Measurements from ENCODE around the gene ANXA8.
"Not testable (repeated sequence)": the region's sequence is repeated elsewhere in the genome, so short reads cannot be mapped to it uniquely, and the experiment has no call there.

Gene ANXA8, protein sequence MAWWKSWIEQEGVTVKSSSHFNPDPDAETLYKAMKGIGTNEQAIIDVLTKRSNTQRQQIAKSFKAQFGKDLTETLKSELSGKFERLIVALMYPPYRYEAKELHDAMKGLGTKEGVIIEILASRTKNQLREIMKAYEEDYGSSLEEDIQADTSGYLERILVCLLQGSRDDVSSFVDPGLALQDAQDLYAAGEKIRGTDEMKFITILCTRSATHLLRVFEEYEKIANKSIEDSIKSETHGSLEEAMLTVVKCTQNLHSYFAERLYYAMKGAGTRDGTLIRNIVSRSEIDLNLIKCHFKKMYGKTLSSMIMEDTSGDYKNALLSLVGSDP

DNA sequence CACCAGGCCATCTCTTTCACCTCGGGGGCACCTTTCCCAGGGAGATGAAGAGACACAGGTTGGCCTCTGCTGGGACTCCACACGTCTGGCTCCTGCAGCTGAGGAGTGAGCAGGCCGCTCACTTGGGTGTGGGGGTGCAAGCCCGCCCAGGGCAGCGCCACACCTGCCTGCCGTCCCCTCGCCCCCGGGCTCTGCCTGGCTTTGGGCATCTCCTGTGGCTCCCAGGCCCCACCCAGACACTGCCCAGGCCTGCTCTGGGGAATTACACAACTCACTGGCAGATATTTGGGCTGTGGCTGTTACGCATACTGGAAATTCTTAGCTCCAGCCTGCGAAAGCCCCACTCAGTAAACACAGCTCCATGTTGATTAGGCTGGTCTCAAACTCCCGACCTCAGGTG lies at the start of gene ANXA8:
TSS of gene ANXA8 (minus strand) at position 193 of the 400 bp plus-strand sequence. CDS start at position 11, 182 bp downstream.
- H3K4me3 ChIP-seq (ENCODE audit: low read depth in 1 of 2, low read length in 1 of 2); H3K27ac ChIP-seq; H3K4me1 ChIP-seq (ENCODE audit: control insufficient read depth in 1 of 2, insufficient read depth in 1 of 2, low read depth in 1 of 2, low read length in 1 of 2): not testable (repeated sequence)

DNA sequence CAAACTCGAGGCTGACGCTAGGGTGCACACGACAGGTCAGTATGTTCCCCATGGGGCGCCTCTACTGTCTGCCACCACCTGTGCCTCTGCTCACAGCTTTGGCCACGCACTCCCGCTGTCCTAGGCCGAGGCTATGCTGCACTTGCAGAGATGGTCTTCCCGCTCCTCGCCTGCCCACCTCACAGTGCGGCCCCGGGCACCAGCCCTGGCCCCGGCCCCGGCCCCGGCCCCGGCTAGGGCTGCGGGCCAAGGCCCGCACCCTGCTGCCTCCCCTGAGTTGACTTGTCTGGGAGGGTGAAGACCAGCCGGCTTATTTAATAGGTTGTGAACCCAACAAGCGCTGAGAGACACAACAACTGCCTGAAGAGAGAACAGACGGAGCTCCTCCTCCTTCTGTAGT lies 39.6 kb upstream of the ANXA8 start, which contains the start of gene AGAP9:
TSS of gene AGAP9 (minus strand) at position 164 of the 400 bp plus-strand sequence. CDS start at position 52, 112 bp downstream.
- H3K36me3 ChIP-seq; H3K4me3 ChIP-seq (ENCODE audit: low read depth in 1 of 2, low read length in 1 of 2); H3K9me3 ChIP-seq; H3K27me3 ChIP-seq; H3K27ac ChIP-seq; H3K4me1 ChIP-seq (ENCODE audit: control insufficient read depth in 1 of 2, insufficient read depth in 1 of 2, low read depth in 1 of 2, low read length in 1 of 2): not testable (repeated sequence)

More for the DNA sequence above, at the start of gene ANXA8:
- H3K27me3 ChIP-seq, H3K36me3 ChIP-seq, H3K9me3 ChIP-seq: not testable (repeated sequence)

DNA sequence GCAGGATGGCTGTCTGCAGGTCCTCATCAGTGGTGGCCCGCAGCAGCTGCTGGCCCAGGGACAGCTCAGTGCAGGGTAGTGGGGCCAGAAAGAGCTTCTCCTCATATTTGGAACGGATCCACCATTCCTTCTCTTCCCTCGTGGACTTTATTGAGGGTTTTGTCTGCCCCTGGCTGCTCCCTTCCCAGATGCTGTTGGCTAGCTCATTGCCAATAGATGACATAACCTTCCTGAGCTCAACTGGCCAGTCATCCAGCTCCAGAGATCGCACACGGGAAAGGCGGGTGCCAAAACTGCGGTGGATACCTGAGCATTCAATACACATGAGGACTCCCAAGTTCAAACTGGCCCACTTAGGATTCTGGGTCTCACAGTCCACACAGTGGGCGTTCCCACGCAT lies 18.4 kb upstream of the ANXA8 start:
- H3K27ac ChIP-seq; H3K9me3 ChIP-seq; H3K4me3 ChIP-seq (ENCODE audit: low read depth in 1 of 2, low read length in 1 of 2); H3K4me1 ChIP-seq (ENCODE audit: control insufficient read depth in 1 of 2, insufficient read depth in 1 of 2, low read depth in 1 of 2, low read length in 1 of 2); H3K27me3 ChIP-seq; H3K36me3 ChIP-seq: not testable (repeated sequence)

DNA sequence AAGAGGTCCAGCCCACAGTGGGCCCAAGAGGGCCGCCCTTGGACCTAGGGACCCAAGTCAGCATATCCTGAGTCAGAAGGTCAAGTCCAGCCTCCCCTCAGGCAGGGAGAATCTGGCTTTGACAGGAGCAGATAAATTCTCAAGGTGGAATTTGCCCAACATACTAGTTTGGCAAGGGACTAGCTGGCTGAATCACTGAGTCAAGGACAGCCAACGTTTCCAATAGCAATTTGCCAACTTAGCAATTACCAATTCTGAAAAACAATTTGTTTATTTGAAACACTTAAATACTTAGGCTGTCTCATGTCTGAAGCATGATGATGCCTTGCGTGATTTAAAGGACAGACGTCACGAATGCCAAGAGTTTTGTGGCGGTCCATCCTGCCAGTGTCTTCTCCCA lies 10.3 kb upstream of the ANXA8 start:
- H3K27me3 ChIP-seq; H3K36me3 ChIP-seq; H3K27ac ChIP-seq; H3K4me1 ChIP-seq (ENCODE audit: control insufficient read depth in 1 of 2, insufficient read depth in 1 of 2, low read depth in 1 of 2, low read length in 1 of 2); H3K4me3 ChIP-seq (ENCODE audit: low read depth in 1 of 2, low read length in 1 of 2); H3K9me3 ChIP-seq: not testable (repeated sequence)

DNA sequence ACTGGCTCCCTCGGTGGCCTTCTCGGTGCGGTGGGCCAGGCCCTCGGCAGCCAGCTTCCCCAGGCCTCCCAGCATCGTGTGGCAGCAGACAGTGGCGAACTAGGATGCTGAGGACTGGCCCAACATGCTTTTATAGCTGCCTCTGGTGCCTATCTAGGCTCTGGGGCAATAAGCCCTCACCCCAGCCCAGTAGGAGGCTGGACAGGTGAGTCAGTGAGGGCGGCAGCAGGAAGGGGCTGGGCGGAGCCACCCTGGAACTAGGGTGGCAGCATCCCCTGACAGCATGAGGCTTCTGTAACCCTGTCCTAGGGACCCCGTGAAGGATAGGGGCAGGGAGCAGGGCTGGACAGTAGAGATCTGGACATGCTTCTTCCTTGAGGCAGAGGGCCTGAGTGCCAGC lies 7.7 kb upstream of the ANXA8 start, which contains the start of gene FAM25G:
TSS of gene FAM25G (minus strand) at position 101 of the 400 bp plus-strand sequence. CDS start at position 75, 26 bp downstream.
- not testable (repeated sequence) for H3K36me3 ChIP-seq; H3K4me3 ChIP-seq (ENCODE audit: low read depth in 1 of 2, low read length in 1 of 2); H3K27ac ChIP-seq; H3K27me3 ChIP-seq; H3K9me3 ChIP-seq; H3K4me1 ChIP-seq (ENCODE audit: control insufficient read depth in 1 of 2, insufficient read depth in 1 of 2, low read depth in 1 of 2, low read length in 1 of 2)

DNA sequence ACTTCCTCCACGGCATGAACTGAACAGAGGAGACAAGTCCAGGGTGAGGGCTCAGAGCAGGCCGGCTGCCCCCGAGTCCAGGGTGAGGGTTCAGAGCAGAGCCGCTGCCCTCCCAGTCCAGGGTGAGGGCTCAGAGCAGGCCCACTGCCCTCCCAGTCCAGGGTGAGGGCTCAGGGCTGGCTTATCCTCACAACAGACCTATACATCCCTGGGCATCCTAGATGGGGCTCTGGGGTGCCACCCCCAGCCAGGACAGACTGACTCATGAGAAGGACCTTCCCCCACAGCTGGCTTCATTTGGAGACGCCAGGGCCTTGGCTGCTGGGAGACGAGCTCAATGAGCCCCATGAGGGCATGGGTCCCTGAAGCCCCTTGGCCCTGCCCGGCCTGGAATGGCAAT lies 5.7 kb upstream of the ANXA8 start:
- H3K36me3 ChIP-seq; H3K27ac ChIP-seq; H3K4me1 ChIP-seq (ENCODE audit: control insufficient read depth in 1 of 2, insufficient read depth in 1 of 2, low read depth in 1 of 2, low read length in 1 of 2); H3K27me3 ChIP-seq; H3K4me3 ChIP-seq (ENCODE audit: low read depth in 1 of 2, low read length in 1 of 2); H3K9me3 ChIP-seq: not testable (repeated sequence)

DNA sequence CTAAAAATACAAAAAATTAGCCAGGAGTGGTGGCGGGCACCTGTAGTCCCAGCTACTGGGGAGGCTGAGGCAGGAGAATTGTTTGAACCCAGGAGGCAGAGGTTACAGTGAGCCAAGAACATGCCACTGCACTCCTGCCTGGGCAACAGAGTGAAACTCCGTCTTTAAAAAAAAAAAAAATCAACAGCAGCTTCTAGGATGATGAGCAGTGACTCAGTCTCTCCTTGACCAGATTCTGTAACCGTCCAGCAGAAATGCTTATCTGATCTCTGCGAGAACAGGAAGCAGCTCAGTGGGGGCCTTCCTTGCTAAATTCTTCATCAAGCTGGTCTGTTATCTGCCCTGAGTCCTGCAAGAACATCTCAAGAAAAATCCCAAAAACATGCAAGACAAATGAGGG lies 2.0 kb upstream of the ANXA8 start:
- H3K9me3 ChIP-seq; H3K4me1 ChIP-seq (ENCODE audit: control insufficient read depth in 1 of 2, insufficient read depth in 1 of 2, low read depth in 1 of 2, low read length in 1 of 2); H3K27me3 ChIP-seq; H3K36me3 ChIP-seq; H3K4me3 ChIP-seq (ENCODE audit: low read depth in 1 of 2, low read length in 1 of 2); H3K27ac ChIP-seq: not testable (repeated sequence)

DNA sequence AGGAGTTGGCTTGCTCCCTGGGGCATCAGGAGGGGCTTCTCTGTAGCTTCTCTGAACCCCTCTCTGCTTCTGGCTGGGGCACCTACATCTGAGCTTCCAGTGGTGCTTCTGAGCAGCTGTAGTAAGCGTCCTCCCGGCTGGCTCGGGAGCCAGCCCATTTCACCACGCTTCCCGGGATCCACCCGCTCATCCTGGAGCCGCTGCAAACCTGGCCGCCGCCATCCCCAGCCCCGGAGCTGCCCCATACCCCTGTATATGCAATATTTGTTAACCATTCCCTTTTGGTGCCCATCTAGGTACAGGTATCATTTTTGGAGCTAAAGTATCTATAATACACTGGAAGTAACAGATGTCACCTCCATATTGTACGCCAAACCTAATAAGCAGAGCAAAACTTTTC lies 871 bp upstream of the ANXA8 start:
- H3K4me3 ChIP-seq (ENCODE audit: low read depth in 1 of 2, low read length in 1 of 2); H3K36me3 ChIP-seq; H3K27ac ChIP-seq; H3K27me3 ChIP-seq; H3K9me3 ChIP-seq; H3K4me1 ChIP-seq (ENCODE audit: control insufficient read depth in 1 of 2, insufficient read depth in 1 of 2, low read depth in 1 of 2, low read length in 1 of 2): not testable (repeated sequence)

DNA sequence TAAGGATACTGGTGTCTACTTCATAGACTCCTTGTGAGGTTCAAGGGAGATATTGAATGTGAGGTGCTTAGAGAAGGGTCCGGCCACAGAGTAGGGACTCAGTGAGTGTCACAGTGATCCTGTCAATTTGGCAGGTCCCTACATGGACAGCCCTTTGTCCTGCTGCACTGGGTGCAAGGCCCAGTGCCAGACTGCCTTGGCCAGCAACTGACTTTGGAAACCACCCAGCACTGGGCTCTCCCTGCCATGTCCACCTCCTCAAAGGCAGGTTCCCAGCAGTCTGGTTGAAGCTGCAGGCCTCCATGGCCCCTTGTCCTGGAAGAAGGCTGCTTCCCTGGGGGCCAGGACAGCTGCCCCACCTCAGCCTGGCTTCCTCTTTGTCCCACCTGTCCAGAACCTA lies 1.5 kb downstream of the ANXA8 start:
- not testable (repeated sequence) for H3K4me1 ChIP-seq (ENCODE audit: control insufficient read depth in 1 of 2, insufficient read depth in 1 of 2, low read depth in 1 of 2, low read length in 1 of 2); H3K4me3 ChIP-seq (ENCODE audit: low read depth in 1 of 2, low read length in 1 of 2); H3K9me3 ChIP-seq; H3K27ac ChIP-seq; H3K36me3 ChIP-seq; H3K27me3 ChIP-seq

DNA sequence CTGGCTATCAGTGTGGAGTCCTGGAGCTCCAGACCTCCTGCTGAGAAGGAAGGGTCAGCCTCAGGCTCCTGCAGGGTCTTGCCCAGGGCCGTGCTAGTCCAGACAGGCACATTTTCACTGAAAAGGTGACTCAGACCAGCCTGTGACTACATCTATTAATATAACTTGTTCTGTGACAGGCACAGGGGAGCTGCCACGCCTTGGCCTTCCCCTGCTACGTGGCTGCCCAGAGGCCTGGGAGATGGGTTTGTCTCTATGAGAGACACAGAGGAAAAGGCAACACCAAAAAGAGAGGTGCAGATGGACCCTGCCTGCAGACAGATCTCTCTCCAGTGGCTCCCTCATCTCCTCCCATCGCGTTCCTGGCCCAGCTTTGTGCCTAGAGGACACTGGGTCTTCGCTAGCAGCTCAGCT lies 2.1 kb downstream of the ANXA8 start:
- not testable (repeated sequence) for H3K4me1 ChIP-seq (ENCODE audit: control insufficient read depth in 1 of 2, insufficient read depth in 1 of 2, low read depth in 1 of 2, low read length in 1 of 2); H3K36me3 ChIP-seq; H3K4me3 ChIP-seq (ENCODE audit: low read depth in 1 of 2, low read length in 1 of 2); H3K9me3 ChIP-seq; H3K27ac ChIP-seq; H3K27me3 ChIP-seq

DNA sequence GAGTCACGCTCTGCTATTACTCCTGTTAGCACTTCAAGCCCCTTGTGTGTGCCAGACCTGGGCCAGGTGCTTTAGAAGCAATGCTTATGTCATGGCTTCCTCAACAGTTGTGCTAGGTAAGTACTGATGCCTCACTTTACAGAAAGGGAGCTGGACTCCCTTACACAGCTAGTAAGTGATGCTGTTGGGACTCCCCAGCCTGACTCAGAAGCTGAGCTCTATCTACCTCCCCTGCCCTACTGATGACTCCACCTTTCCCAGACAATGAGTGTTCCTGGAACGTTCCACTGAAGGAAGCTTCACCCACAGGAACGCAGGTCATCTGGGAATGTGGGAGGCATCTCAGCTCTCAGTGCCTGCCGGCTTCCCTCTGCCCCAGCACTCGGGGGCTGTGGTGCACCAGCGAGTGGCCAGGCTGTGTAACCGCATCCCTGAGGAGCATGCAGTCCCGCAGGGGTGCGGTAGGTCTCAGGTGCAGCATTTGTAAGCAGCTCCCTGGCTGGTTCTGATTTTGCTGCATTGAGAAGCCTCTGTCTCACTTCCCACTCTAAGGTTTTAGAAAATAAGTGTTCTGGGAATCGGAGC lies 2.6 kb downstream of the ANXA8 start:
- not testable (repeated sequence) for H3K4me1 ChIP-seq (ENCODE audit: control insufficient read depth in 1 of 2, insufficient read depth in 1 of 2, low read depth in 1 of 2, low read length in 1 of 2); H3K4me3 ChIP-seq (ENCODE audit: low read depth in 1 of 2, low read length in 1 of 2); H3K27me3 ChIP-seq; H3K27ac ChIP-seq; H3K36me3 ChIP-seq; H3K9me3 ChIP-seq

DNA sequence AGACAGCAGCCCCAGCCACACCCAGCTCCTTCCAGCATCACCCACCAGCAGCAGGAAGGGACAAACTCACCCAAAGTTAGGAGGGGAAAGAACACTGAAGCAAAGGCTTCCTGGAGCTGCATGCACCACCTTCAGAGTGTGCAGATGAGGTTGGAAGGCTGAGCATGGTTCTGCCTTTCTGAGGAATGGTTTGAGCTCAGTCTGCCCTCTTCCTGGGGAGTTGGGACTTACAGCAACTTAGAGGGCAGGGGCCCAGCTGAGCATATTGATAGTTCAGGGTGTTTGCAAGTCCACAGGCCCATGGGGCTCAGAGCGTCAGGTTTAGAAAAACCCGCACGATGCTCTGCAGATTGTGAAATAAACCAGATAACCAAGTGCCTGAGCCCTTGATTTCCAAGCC lies 3.8 kb downstream of the ANXA8 start:
- not testable (repeated sequence) for H3K9me3 ChIP-seq; H3K4me3 ChIP-seq (ENCODE audit: low read depth in 1 of 2, low read length in 1 of 2); H3K27ac ChIP-seq; H3K27me3 ChIP-seq; H3K4me1 ChIP-seq (ENCODE audit: control insufficient read depth in 1 of 2, insufficient read depth in 1 of 2, low read depth in 1 of 2, low read length in 1 of 2); H3K36me3 ChIP-seq

DNA sequence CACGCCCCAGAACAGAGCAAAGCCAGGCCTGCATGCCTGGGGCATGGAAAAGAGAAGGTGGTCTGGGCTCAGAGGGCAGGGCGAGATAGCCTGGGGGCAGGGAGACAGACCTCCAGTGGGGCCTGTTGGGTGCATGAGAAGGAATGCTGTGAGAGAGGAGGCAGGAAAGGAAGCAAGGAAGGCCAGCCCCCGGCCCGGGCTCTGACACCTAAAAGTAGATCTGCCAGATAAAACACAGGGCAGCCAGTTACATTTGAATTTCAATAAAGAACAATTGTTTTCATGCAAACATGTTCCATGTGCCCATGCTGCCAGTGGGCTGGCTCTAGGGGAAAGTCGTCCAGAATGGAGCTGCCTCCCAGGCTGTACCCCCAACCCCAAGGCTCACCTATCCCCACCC lies 5.8 kb downstream of the ANXA8 start:
- H3K27me3 ChIP-seq; H3K4me3 ChIP-seq (ENCODE audit: low read depth in 1 of 2, low read length in 1 of 2); H3K36me3 ChIP-seq; H3K27ac ChIP-seq; H3K9me3 ChIP-seq; H3K4me1 ChIP-seq (ENCODE audit: control insufficient read depth in 1 of 2, insufficient read depth in 1 of 2, low read depth in 1 of 2, low read length in 1 of 2): not testable (repeated sequence)

DNA sequence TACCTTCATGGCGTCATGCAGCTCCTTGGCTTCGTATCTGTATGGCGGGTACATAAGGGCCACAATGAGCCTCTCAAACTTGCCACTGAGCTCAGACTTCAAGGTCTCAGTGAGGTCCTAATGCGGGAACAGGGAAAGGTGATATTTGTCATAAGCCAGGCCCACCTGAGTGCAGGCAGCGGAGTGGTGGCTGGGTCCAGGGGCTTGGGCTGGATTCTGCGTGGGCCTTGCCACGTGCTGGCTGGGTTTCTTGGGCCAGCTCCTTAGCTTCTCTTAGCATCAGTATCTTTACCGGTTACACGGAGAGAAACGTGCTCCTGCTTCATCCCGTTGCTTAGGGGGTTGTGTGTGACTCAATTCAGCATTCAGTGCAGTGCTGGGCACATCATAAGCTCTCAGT lies 6.8 kb downstream of the ANXA8 start:
- H3K4me1 ChIP-seq (ENCODE audit: control insufficient read depth in 1 of 2, insufficient read depth in 1 of 2, low read depth in 1 of 2, low read length in 1 of 2); H3K27ac ChIP-seq; H3K27me3 ChIP-seq; H3K36me3 ChIP-seq; H3K9me3 ChIP-seq; H3K4me3 ChIP-seq (ENCODE audit: low read depth in 1 of 2, low read length in 1 of 2): not testable (repeated sequence)

Data from neutrophil (primary cell).